ENCODE data around the gene PKP4. TPM values are rescaled to one million over a fixed set of nuclear protein-coding genes. Genes with fewer than 3 reads are reported as not detected.
"Not testable (repeated sequence)": the region's sequence is repeated elsewhere in the genome, so short reads cannot be mapped to it uniquely, and the experiment has no call there.

The PKP4 gene
- total RNA-seq, 1 experiment from 2014 or later: 67.7 TPM

DNA sequence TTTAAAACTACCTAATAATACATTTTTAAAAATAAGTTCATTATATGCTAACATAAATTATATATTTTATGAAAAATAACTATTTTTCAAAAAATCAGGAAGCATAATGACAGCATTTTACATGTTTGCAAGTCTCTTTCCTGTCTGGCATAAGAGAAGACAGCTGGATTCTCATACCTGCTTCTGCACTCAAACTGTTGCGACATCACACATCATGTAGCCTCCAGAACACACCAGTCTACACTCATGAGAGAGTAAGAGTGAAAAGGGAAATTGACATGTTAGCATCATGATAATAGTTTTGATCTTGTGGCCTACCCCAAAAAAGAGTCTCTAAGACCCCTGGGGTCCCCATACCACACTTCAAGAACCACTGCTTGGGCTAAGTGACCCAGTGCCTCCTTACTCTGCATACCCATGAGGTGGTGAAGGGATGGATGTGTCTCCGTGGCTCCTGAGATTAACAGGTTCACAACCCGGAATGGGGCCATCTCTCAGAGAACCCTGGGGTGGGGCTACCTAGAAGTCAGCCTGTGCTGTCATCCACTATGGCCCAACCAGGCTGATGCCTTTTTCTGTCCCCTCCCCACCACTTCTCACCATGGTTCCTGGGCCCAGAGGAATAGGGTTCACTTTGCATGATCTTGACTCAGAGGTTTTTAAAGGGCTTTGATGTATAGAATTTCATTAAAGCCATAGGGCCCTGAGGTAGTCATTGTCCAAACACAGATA lies 235.8 kb downstream of the PKP4 start:
- Histone ChIP-seq H3K4me1 (ENCODE audit: insufficient read depth, low read length, poor library complexity, severe bottlenecking) (no peaks in the 10 kb centered on the region), H3K9me3 (ENCODE audit: low read depth, low read length, poor library complexity, severe bottlenecking) (peaks cover 3% of the 10 kb centered on the region), H3K27ac (ENCODE audit: low read depth, low read length, poor library complexity, severe bottlenecking) (no peak overlapping the region), H3K4me3 (ENCODE audit: low read depth, low read length, poor library complexity, severe bottlenecking) (no peak overlapping the region), H3K36me3 (ENCODE audit: insufficient read depth, low read length, poor library complexity, severe bottlenecking) (no peaks in the 10 kb centered on the region), H3K27me3 (replicated peaks; ENCODE audit: insufficient read depth, low read depth, low read length, poor library complexity) (no peaks in the 10 kb centered on the region)
- DNase-seq (ENCODE audit: low spot score): no peak
- CTCF ChIA-PET: no interaction called here
- intact Hi-C loops (cut with micrococcal nuclease; ENCODE audit: unreplicated experiment): no loop called here
- BruUV-seq (replicated peaks): no TSS peak
- POLR2A ChIA-PET (ENCODE audit: low non-redundant PET): no interaction called here
- no peak for TF ChIP-seq EZH2 (IDR thresholded peaks at IDR 0.05; ENCODE audit: borderline replicate concordance, low read depth, low read length, poor library complexity, severe bottlenecking)
- TF ChIP-seq, protein P1, sequence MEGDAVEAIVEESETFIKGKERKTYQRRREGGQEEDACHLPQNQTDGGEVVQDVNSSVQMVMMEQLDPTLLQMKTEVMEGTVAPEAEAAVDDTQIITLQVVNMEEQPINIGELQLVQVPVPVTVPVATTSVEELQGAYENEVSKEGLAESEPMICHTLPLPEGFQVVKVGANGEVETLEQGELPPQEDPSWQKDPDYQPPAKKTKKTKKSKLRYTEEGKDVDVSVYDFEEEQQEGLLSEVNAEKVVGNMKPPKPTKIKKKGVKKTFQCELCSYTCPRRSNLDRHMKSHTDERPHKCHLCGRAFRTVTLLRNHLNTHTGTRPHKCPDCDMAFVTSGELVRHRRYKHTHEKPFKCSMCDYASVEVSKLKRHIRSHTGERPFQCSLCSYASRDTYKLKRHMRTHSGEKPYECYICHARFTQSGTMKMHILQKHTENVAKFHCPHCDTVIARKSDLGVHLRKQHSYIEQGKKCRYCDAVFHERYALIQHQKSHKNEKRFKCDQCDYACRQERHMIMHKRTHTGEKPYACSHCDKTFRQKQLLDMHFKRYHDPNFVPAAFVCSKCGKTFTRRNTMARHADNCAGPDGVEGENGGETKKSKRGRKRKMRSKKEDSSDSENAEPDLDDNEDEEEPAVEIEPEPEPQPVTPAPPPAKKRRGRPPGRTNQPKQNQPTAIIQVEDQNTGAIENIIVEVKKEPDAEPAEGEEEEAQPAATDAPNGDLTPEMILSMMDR (conservative IDR thresholded peaks at IDR 0.05; ENCODE audit: low read depth, low read length): no peak

DNA sequence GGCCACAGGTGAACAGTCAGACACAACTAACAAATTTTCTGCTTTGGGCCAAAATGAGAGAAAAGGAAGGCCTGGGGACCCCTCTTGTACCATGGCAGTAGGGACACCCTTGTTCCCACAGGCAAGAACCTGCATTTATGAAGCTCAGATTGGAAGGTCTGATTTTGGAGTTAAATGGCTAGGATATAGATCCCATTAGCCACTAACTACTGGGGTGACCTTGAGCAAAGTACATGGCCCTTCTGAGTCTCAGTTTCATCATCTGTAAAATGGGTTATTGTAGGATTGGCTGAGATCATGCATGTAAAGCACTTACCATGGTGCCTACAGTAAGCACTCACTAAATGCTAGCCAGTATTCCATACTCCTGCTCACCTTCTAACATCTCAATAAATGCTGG lies 236.7 kb downstream of the PKP4 start:
- no peaks in the 10 kb centered on the region for H3K4me1 ChIP-seq (ENCODE audit: insufficient read depth, low read length, poor library complexity, severe bottlenecking)
- no TSS peak for BruUV-seq (replicated peaks)
- no peak overlapping the region for H3K27ac ChIP-seq (ENCODE audit: low read depth, low read length, poor library complexity, severe bottlenecking)
- CTCF ChIA-PET: no interaction called here
- no peak for DNase-seq (ENCODE audit: low spot score)
- no peaks in the 10 kb centered on the region for H3K27me3 ChIP-seq (replicated peaks; ENCODE audit: insufficient read depth, low read depth, low read length, poor library complexity)
- H3K9me3 ChIP-seq (ENCODE audit: low read depth, low read length, poor library complexity, severe bottlenecking): peaks cover 3% of the 10 kb centered on the region
- POLR2A ChIA-PET (ENCODE audit: low non-redundant PET): no interaction called here
- TF ChIP-seq, protein P1 (conservative IDR thresholded peaks at IDR 0.05; ENCODE audit: low read depth, low read length): no peak
- no peak for TF ChIP-seq EZH2 (IDR thresholded peaks at IDR 0.05; ENCODE audit: borderline replicate concordance, low read depth, low read length, poor library complexity, severe bottlenecking)
- no peaks in the 10 kb centered on the region for H3K36me3 ChIP-seq (ENCODE audit: insufficient read depth, low read length, poor library complexity, severe bottlenecking)
- H3K4me3 ChIP-seq (ENCODE audit: low read depth, low read length, poor library complexity, severe bottlenecking): no peak overlapping the region
- intact Hi-C loops (cut with micrococcal nuclease; ENCODE audit: unreplicated experiment): no loop called here

DNA sequence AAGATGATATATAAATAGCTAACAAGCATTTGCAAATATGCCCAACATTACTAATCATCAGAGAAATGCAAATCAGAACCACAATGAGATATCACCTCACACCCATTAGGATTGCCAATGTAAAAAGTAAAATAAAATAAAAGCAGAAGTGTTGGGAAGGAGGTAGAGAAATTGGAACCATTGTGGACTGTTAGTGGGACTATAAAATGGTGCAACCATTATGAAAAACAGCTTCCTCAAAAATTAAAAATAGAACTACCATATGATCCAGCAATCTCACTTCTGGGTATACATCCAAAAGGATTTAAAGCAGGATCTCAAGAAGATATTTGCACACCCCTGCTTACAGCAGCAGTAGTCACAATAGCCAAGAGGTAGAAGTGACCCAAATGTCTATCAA lies 238.6 kb downstream of the PKP4 start:
- CTCF ChIA-PET: no interaction called here
- H3K36me3 ChIP-seq (ENCODE audit: insufficient read depth, low read length, poor library complexity, severe bottlenecking): no peaks in the 10 kb centered on the region
- intact Hi-C loops (cut with micrococcal nuclease; ENCODE audit: unreplicated experiment): no loop called here

DNA sequence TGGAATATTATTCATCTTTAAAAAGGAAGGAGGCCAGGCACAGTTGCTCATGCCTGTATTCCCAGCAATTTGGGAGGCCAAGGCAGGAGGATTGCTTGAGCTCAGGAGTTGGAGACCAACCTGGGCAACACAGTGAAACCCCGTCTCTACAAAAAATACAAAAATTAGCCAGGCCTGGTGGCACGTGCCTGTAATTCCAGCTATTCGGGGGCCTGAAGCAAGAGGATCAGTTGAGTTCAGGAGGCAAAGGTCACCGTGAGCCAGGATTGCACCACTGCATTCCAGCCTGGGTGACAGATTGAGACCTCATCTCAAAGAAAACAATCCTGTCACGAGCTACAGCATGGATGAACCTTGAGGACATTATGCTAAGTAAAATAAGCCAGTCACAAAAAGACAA lies 239.0 kb downstream of the PKP4 start:
- intact Hi-C loops (cut with micrococcal nuclease; ENCODE audit: unreplicated experiment); CTCF ChIA-PET; H3K27me3 ChIP-seq (replicated peaks; ENCODE audit: insufficient read depth, low read depth, low read length, poor library complexity): not testable (repeated sequence)

More for the DNA sequence above, 238.6 kb downstream of the PKP4 start:
- no peak for DNase-seq (ENCODE audit: low spot score)
- peaks cover 3% of the 10 kb centered on the region for H3K9me3 ChIP-seq (ENCODE audit: low read depth, low read length, poor library complexity, severe bottlenecking)
- H3K27ac ChIP-seq (ENCODE audit: low read depth, low read length, poor library complexity, severe bottlenecking): no peak overlapping the region
- TF ChIP-seq, protein P1 (conservative IDR thresholded peaks at IDR 0.05; ENCODE audit: low read depth, low read length): no peak
- no peak for TF ChIP-seq EZH2 (IDR thresholded peaks at IDR 0.05; ENCODE audit: borderline replicate concordance, low read depth, low read length, poor library complexity, severe bottlenecking)
- no peaks in the 10 kb centered on the region for H3K4me1 ChIP-seq (ENCODE audit: insufficient read depth, low read length, poor library complexity, severe bottlenecking)
- H3K27me3 ChIP-seq (replicated peaks; ENCODE audit: insufficient read depth, low read depth, low read length, poor library complexity): no peaks in the 10 kb centered on the region
- POLR2A ChIA-PET (ENCODE audit: low non-redundant PET): no interaction called here
- BruUV-seq (replicated peaks): no TSS peak
- no peak overlapping the region for H3K4me3 ChIP-seq (ENCODE audit: low read depth, low read length, poor library complexity, severe bottlenecking)

More for the DNA sequence above, 239.0 kb downstream of the PKP4 start:
- H3K4me1 ChIP-seq (ENCODE audit: insufficient read depth, low read length, poor library complexity, severe bottlenecking); POLR2A ChIA-PET (ENCODE audit: low non-redundant PET); H3K27ac ChIP-seq (ENCODE audit: low read depth, low read length, poor library complexity, severe bottlenecking); H3K9me3 ChIP-seq (ENCODE audit: low read depth, low read length, poor library complexity, severe bottlenecking); H3K36me3 ChIP-seq (ENCODE audit: insufficient read depth, low read length, poor library complexity, severe bottlenecking); H3K4me3 ChIP-seq (ENCODE audit: low read depth, low read length, poor library complexity, severe bottlenecking); DNase-seq (ENCODE audit: low spot score); BruUV-seq (replicated peaks): not testable (repeated sequence)

Measured in A673 (cell line).